Stimulated activated naive CD8-positive, alpha-beta T cell treated with anti-CD3 and anti-CD28 coated beads, Interleukin-15, Interleukin-2, amounts not matched to agents 100 ng/mL and 50 ng/mL, for 24 hours (primary cell): ENCODE data around the gene B3GAT1.
"Not testable (repeated sequence)": the region's sequence is repeated elsewhere in the genome, so short reads cannot be mapped to it uniquely, and the experiment has no call there.

Source experiments
- H3K27ac Mint-ChIP-seq: one replicate; pipeline ENCODE4 v1.8.0; 2021; ENCODE audit warnings: mild to moderate bottlenecking, mixed read lengths
- H3K27me3 Mint-ChIP-seq: one replicate; pipeline ENCODE4 v1.8.0; 2021; ENCODE audit warnings: mixed read lengths
- H3K36me3 Mint-ChIP-seq: one replicate; pipeline ENCODE4 v1.8.0; 2021; ENCODE audit warnings: low read depth, mixed read lengths
- H3K4me1 Mint-ChIP-seq: one replicate; pipeline ENCODE4 v1.8.0; 2021; ENCODE audit warnings: low read depth, mixed read lengths
- H3K4me3 Mint-ChIP-seq: one replicate; pipeline ENCODE4 v1.8.0; 2021; ENCODE audit warnings: mild to moderate bottlenecking, mixed read lengths
- H3K9me3 Mint-ChIP-seq: one replicate; pipeline ENCODE4 v1.8.0; 2021; ENCODE audit warnings: mixed read lengths

The B3GAT1 gene

GRCh38 chr11:134447696-134448095 is 35.7 kb upstream of the B3GAT1 start:
- Mint-ChIP-seq H3K27me3 (peaks cover 7% of the 10 kb centered on the region), H3K36me3 (no peaks in the 10 kb centered on the region), H3K4me1 (no peaks in the 10 kb centered on the region), H3K4me3 (no peak overlapping the region), H3K27ac (no peak overlapping the region), H3K9me3 (peaks cover 9% of the 10 kb centered on the region)

- H3K9me3 Mint-ChIP-seq = peaks cover 9% of the 10 kb centered on the region
- H3K4me1 Mint-ChIP-seq = no peaks in the 10 kb centered on the region
- H3K27me3 Mint-ChIP-seq = peaks cover 8% of the 10 kb centered on the region
- no peak overlapping the region for H3K27ac Mint-ChIP-seq
- H3K36me3 Mint-ChIP-seq = no peaks in the 10 kb centered on the region
- no peak overlapping the region for H3K4me3 Mint-ChIP-seq
These were observed 33.7 kb upstream of the B3GAT1 start for GRCh38 chr11:134445601-134446325.

GRCh38 chr11:134444160-134445108 is 32.4 kb upstream of the B3GAT1 start:
- H3K4me3 Mint-ChIP-seq, H3K9me3 Mint-ChIP-seq, H3K27me3 Mint-ChIP-seq, H3K27ac Mint-ChIP-seq, H3K4me1 Mint-ChIP-seq, H3K36me3 Mint-ChIP-seq: not testable (repeated sequence)

- H3K27ac Mint-ChIP-seq = no peak overlapping the region
- H3K4me1 Mint-ChIP-seq = no peaks in the 10 kb centered on the region
These were observed 31.2 kb upstream of the B3GAT1 start for GRCh38 chr11:134443246-134443645.

GRCh38 chr11:134442246-134442645 is 30.2 kb upstream of the B3GAT1 start:
- Mint-ChIP-seq H3K36me3 (no peaks in the 10 kb centered on the region), H3K27ac (no peak overlapping the region), H3K27me3 (peaks cover 8% of the 10 kb centered on the region), H3K4me3 (no peak overlapping the region), H3K4me1 (no peaks in the 10 kb centered on the region), H3K9me3 (peaks cover 9% of the 10 kb centered on the region)

More at GRCh38 chr11:134443246-134443645, 31.2 kb upstream of the B3GAT1 start:
- peaks cover 9% of the 10 kb centered on the region for H3K9me3 Mint-ChIP-seq
- H3K4me3 Mint-ChIP-seq = no peak overlapping the region
- no peaks in the 10 kb centered on the region for H3K36me3 Mint-ChIP-seq
- H3K27me3 Mint-ChIP-seq = peaks cover 8% of the 10 kb centered on the region

- H3K4me1 Mint-ChIP-seq = no peaks in the 10 kb centered on the region
- H3K27ac Mint-ChIP-seq = no peak overlapping the region
- no peak overlapping the region for H3K4me3 Mint-ChIP-seq
- peaks cover 8% of the 10 kb centered on the region for H3K27me3 Mint-ChIP-seq
- peaks cover 9% of the 10 kb centered on the region for H3K9me3 Mint-ChIP-seq
- no peaks in the 10 kb centered on the region for H3K36me3 Mint-ChIP-seq
These were observed 29.7 kb upstream of the B3GAT1 start for GRCh38 chr11:134441706-134442105.

- Mint-ChIP-seq H3K4me3 (no peak overlapping the region), H3K36me3 (no peaks in the 10 kb centered on the region), H3K27me3 (peaks cover 8% of the 10 kb centered on the region), H3K27ac (no peak overlapping the region), H3K9me3 (peaks cover 9% of the 10 kb centered on the region), H3K4me1 (no peaks in the 10 kb centered on the region)
These were observed 29.2 kb upstream of the B3GAT1 start for GRCh38 chr11:134441281-134441680.

- H3K36me3 Mint-ChIP-seq = no peaks in the 10 kb centered on the region
- H3K27me3 Mint-ChIP-seq = peaks cover 8% of the 10 kb centered on the region
- H3K27ac Mint-ChIP-seq = no peak overlapping the region
- no peaks in the 10 kb centered on the region for H3K4me1 Mint-ChIP-seq
- no peak overlapping the region for H3K4me3 Mint-ChIP-seq
- H3K9me3 Mint-ChIP-seq = peaks cover 9% of the 10 kb centered on the region
These were observed 28.8 kb upstream of the B3GAT1 start for GRCh38 chr11:134440851-134441250.

- Mint-ChIP-seq H3K36me3 (no peaks in the 10 kb centered on the region), H3K9me3 (peaks cover 5% of the 10 kb centered on the region), H3K4me1 (no peaks in the 10 kb centered on the region), H3K27ac (no peak overlapping the region), H3K4me3 (no peak overlapping the region), H3K27me3 (peaks cover 8% of the 10 kb centered on the region)
These were observed 26.8 kb upstream of the B3GAT1 start for GRCh38 chr11:134438542-134439537.

GRCh38 chr11:134437821-134438220 is 25.8 kb upstream of the B3GAT1 start:
- Mint-ChIP-seq H3K27me3 (peaks cover 7% of the 10 kb centered on the region), H3K4me3 (no peak overlapping the region), H3K4me1 (no peaks in the 10 kb centered on the region), H3K9me3 (peaks cover under 1% of the 10 kb centered on the region), H3K27ac (no peak overlapping the region), H3K36me3 (no peaks in the 10 kb centered on the region)

GRCh38 chr11:134436781-134437180 is 24.7 kb upstream of the B3GAT1 start:
- Mint-ChIP-seq H3K4me3 (no peak overlapping the region), H3K4me1 (no peaks in the 10 kb centered on the region), H3K27me3 (peaks cover 9% of the 10 kb centered on the region), H3K27ac (no peak overlapping the region), H3K9me3 (no peaks in the 10 kb centered on the region), H3K36me3 (no peaks in the 10 kb centered on the region)

GRCh38 chr11:134433806-134434205 is 21.8 kb upstream of the B3GAT1 start:
- H3K36me3 Mint-ChIP-seq = no peaks in the 10 kb centered on the region
- H3K27ac Mint-ChIP-seq = no peak overlapping the region
- peaks cover 14% of the 10 kb centered on the region for H3K27me3 Mint-ChIP-seq
- H3K4me1 Mint-ChIP-seq = no peaks in the 10 kb centered on the region
- no peak overlapping the region for H3K4me3 Mint-ChIP-seq
- H3K9me3 Mint-ChIP-seq = no peaks in the 10 kb centered on the region

- Mint-ChIP-seq H3K27ac (no peak overlapping the region), H3K27me3 (peaks cover 14% of the 10 kb centered on the region), H3K4me1 (no peaks in the 10 kb centered on the region), H3K36me3 (no peaks in the 10 kb centered on the region), H3K9me3 (no peaks in the 10 kb centered on the region), H3K4me3 (no peak overlapping the region)
These were observed 21.2 kb upstream of the B3GAT1 start for GRCh38 chr11:134433251-134433650.

- Mint-ChIP-seq H3K27me3 (peaks cover 14% of the 10 kb centered on the region), H3K4me1 (no peaks in the 10 kb centered on the region), H3K4me3 (no peak overlapping the region), H3K27ac (no peak overlapping the region), H3K9me3 (no peaks in the 10 kb centered on the region), H3K36me3 (no peaks in the 10 kb centered on the region)
These were observed 20.7 kb upstream of the B3GAT1 start for GRCh38 chr11:134432776-134433175.
